ENCODE results near the gene SLC5A1. TPM values are rescaled to one million over a fixed set of nuclear protein-coding genes. Genes with fewer than 3 reads are reported as not detected.
"Not testable (repeated sequence)": the region's sequence is repeated elsewhere in the genome, so short reads cannot be mapped to it uniquely, and the experiment has no call there.

SLC5A1 gene
- total RNA-seq, 2 donors from 2014 or later, result 0.33 to 7.0 TPM

- no peak within 1 kb of the TSS for H3K27ac ChIP-seq
- no peak within 1 kb of the TSS for H3K4me3 ChIP-seq
- intact Hi-C loops (cut with DNase I), result no loop called here
- no peaks in the 10 kb centered on the region for H3K27me3 ChIP-seq
- H3K36me3 ChIP-seq (replicated peaks in 1 of 2; ENCODE audit: insufficient read depth in 1 of 2, low read depth in 2 of 2), result no peaks in the 10 kb centered on the region
- ATAC-seq, result no peak
- WGBS, 2 donors, result 54 to 63% methylated on average over 11 to 12 of the region's 12 CpGs
- DNase-seq, result peak in 2 of 4 donors; percentile 8 to 12
- no peaks in the 10 kb centered on the region for H3K9me3 ChIP-seq
- TF ChIP-seq, protein P1, sequence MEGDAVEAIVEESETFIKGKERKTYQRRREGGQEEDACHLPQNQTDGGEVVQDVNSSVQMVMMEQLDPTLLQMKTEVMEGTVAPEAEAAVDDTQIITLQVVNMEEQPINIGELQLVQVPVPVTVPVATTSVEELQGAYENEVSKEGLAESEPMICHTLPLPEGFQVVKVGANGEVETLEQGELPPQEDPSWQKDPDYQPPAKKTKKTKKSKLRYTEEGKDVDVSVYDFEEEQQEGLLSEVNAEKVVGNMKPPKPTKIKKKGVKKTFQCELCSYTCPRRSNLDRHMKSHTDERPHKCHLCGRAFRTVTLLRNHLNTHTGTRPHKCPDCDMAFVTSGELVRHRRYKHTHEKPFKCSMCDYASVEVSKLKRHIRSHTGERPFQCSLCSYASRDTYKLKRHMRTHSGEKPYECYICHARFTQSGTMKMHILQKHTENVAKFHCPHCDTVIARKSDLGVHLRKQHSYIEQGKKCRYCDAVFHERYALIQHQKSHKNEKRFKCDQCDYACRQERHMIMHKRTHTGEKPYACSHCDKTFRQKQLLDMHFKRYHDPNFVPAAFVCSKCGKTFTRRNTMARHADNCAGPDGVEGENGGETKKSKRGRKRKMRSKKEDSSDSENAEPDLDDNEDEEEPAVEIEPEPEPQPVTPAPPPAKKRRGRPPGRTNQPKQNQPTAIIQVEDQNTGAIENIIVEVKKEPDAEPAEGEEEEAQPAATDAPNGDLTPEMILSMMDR (IDR thresholded peaks at IDR 0.05), result no peak
- TF ChIP-seq POLR2A (IDR thresholded peaks at IDR 0.05), result no peak
- H3K4me1 ChIP-seq, result no peaks in the 10 kb centered on the region
These were observed 115.9 kb downstream of the SLC5A1 start, which contains the start of gene C22orf42 for GRCh38 chr22:32158712-32159533. Gene C22orf42 (minus strand): TSS chr22:32159303. CDS start chr22:32159215, 88 bp downstream.

DNA sequence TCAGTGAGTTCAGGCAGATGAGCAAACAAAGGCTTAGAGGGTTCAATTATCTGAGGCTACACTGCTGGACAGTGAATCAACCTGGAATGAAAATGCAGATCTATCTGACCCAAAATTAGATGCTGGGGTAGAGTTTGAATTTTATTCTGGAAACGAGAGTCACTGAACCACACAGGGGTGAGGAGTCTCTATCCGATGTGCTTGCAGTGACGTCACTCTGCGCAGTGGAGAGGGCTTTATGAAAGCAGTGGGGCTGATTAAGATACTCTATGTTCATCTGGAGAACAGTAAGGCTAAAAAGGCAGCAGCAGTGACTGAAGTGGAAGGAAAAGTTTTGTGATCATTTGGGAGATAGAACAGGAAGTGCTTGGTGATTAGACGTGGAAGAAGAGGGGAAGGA is 117.3 kb downstream of the SLC5A1 start:
- H3K4me1 ChIP-seq; H3K27ac ChIP-seq; H3K9me3 ChIP-seq; ATAC-seq; H3K27me3 ChIP-seq; intact Hi-C loops (cut with DNase I); H3K36me3 ChIP-seq (replicated peaks in 1 of 2; ENCODE audit: insufficient read depth in 1 of 2, low read depth in 2 of 2); H3K4me3 ChIP-seq; DNase-seq: not testable (repeated sequence)
- WGBS, 2 donors, result 58 to 66% methylated on average over 5 of the region's 5 CpGs

Small RNA genes within 50 kb of the gene (small RNA-seq; reads per million reads assigned to genes)
- not detected for gene AP1B1P2

Other genes starting within 250 kb of the SLC5A1 start
- gene YWHAH, start 98.7 kb upstream of the SLC5A1 start, total RNA-seq, result 10 to 100 TPM; 62.6 to 77.8 TPM
- 1 to 10 TPM; 1.6 to 4.0 TPM for gene C22orf42, start 116.0 kb downstream of the SLC5A1 start, total RNA-seq
- gene RFPL2, start 161.8 kb downstream of the SLC5A1 start, total RNA-seq, result not detected
- gene SLC5A4, start 212.1 kb downstream of the SLC5A1 start, total RNA-seq, result under 1 TPM; 0.26 to 0.33 TPM